ENCODE results near the gene CWC27. TPM values are rescaled to one million over a fixed set of nuclear protein-coding genes. Genes with fewer than 3 reads are reported as not detected.

CWC27 gene, protein sequence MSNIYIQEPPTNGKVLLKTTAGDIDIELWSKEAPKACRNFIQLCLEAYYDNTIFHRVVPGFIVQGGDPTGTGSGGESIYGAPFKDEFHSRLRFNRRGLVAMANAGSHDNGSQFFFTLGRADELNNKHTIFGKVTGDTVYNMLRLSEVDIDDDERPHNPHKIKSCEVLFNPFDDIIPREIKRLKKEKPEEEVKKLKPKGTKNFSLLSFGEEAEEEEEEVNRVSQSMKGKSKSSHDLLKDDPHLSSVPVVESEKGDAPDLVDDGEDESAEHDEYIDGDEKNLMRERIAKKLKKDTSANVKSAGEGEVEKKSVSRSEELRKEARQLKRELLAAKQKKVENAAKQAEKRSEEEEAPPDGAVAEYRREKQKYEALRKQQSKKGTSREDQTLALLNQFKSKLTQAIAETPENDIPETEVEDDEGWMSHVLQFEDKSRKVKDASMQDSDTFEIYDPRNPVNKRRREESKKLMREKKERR
- total RNA-seq (2022) = 32.9 TPM in 2 replicates
- percentile 72 among the genes with signal in this experiment for Bru-seq, nascent RNA
- BruChase-seq, experiment 1, labeled RNA remaining after a 2-hour chase = percentile 62 among the genes with signal in this experiment
- percentile 63 among the genes with signal in this experiment for BruChase-seq, experiment 2, labeled RNA remaining after a 6-hour chase
- long read RNA-seq, transcript CWC27-201 (14 exons, 2,078 nt) = major isoform, 56 of 75 reads
- long read RNA-seq, partial matches to known transcripts = 6 of 75 reads
- long read RNA-seq, other reads (novel, unspliced or antisense) = 12 of 75 reads

DNA sequence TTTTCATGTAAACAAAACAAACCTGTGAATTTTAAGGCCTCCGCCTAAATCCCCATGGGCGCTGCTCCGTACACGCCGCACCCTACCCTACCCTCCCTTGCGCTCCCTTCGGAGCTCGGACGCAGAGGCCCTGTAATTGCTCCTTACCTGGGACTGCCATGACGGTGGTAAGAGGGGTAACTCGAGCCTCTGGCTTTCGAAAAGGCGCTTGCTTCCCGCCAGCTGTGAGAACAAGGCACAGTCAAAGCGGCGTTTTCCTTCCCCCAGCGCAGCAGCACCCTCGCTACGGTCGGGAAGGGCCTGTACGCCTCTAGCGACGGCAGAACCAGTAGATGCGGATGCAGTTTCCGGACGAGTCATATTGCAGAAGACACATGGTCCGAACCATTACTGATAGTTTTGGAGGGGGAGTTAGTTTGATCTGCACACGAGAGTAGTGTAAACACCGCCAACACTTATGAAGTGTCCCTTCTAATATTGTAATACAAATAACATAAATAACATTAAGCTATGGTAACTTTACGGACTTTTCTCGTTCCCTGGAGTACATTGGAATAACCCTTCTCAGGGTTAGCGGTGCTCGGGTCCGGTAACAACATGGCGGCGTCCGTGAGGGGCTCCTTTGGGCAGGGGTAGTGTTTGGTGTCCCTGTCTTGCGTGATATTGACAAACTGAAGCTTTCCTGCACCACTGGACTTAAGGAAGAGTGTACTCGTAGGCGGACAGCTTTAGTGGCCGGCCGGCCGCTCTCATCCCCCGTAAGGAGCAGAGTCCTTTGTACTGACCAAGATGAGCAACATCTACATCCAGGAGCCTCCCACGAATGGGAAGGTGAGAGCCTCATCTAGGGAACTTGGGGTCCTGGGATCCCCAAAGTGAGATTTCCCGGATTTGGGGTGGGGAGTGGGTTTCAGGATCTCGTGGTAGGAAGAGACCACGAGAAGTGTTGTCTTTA is at the start of gene CWC27, which contains the start of gene SREK1IP1:
Gene CWC27, plus strand, starts transcription at position 573 of the 955 bp plus-strand sequence. Its CDS starts 217 bp downstream, at position 790.
Gene SREK1IP1, minus strand, starts transcription at position 334 of the 955 bp plus-strand sequence. Its CDS starts 174 bp downstream, at position 160.
- TSS peak; percentile 65 for BruUV-seq (replicated peaks)
- Mint-ChIP-seq H3K4me1 (ENCODE audit: low read depth, unreplicated experiment) (peaks cover 28% of the 10 kb centered on the region), H3K36me3 (ENCODE audit: insufficient read depth, unreplicated experiment) (peaks cover 6% of the 10 kb centered on the region), H3K27ac (ENCODE audit: unreplicated experiment) (peak within 1 kb of the TSS; percentile 100), H3K27me3 (ENCODE audit: insufficient read depth, unreplicated experiment) (no peaks in the 10 kb centered on the region), H3K4me3 (ENCODE audit: unreplicated experiment) (peak within 1 kb of the TSS; percentile 91), H3K9me3 (ENCODE audit: unreplicated experiment) (no peaks in the 10 kb centered on the region)
- CTCF ChIA-PET = interaction anchor here (0.9 kb wide), 1 partner anchor 20 kb away, joined by 3 read pairs; no protein-coding TSS in a partner anchor
- Histone ChIP-seq H3K36me3 (ENCODE audit: control insufficient read depth, insufficient read depth, low read length) (no peaks in the 10 kb centered on the region; the same call in 1 of the 2 replicates), H3K9me3 (no peaks in the 10 kb centered on the region), H3K27me3 (replicated peaks; ENCODE audit: control insufficient read depth, insufficient read depth, low read length) (no peaks in the 10 kb centered on the region), H3K4me1 (peaks cover 11% of the 10 kb centered on the region), H3K4me3 (ENCODE audit: low read depth, low read length) (peak within 1 kb of the TSS; percentile 82)
- TF ChIP-seq CTCF (IDR thresholded peaks at IDR 0.05; ENCODE audit: insufficient read depth in 1 of 2, low read depth in 1 of 2, low read length in 1 of 2, severe bottlenecking in 1 of 2, unreplicated experiment in 1 of 2) = peak in 1 of 2 experiments; percentile 28
- DNase-seq = peak; percentile 87 to 91
- intact Hi-C loops (cut with micrococcal nuclease; ENCODE audit: unreplicated experiment) = loop anchor here (5.0 kb wide), 2 partner anchors 116 to 131 kb away; no protein-coding TSS in a partner anchor
- POLR2A ChIA-PET = no interaction called here

DNA sequence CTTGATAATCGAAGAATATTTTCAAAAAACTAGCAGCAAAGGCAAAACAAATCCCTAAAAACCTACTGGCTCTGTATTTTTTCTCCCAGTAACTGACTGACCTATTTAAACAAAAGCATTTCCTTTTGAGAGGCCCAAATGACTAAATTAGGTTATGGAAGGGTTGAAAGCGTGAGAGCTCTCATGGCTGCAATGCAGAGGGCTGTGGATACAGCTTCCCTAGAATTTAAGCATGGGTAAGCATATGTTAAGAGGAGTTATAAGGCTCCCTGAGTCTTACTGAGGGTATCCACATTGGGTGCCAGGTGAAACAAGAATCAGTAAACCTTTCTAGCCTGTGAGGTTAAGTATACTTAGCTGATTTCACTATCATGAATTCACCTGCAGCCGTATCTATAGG is 46.1 kb upstream of the CWC27 start:
- no peak overlapping the region for H3K4me3 Mint-ChIP-seq (ENCODE audit: unreplicated experiment)
- CTCF ChIA-PET = no interaction called here
- Histone ChIP-seq H3K4me3 (ENCODE audit: low read depth, low read length) (no peak overlapping the region), H3K4me1 (no peaks in the 10 kb centered on the region), H3K27me3 (replicated peaks; ENCODE audit: control insufficient read depth, insufficient read depth, low read length) (no peaks in the 10 kb centered on the region), H3K36me3 (ENCODE audit: control insufficient read depth, insufficient read depth, low read length) (no peaks in the 10 kb centered on the region; the same call in 1 of the 2 replicates), H3K9me3 (no peaks in the 10 kb centered on the region)
- H3K27me3 Mint-ChIP-seq (ENCODE audit: insufficient read depth, unreplicated experiment) = no peaks in the 10 kb centered on the region
- H3K4me1 Mint-ChIP-seq (ENCODE audit: low read depth, unreplicated experiment) = no peaks in the 10 kb centered on the region
- peaks cover 4% of the 10 kb centered on the region for H3K36me3 Mint-ChIP-seq (ENCODE audit: insufficient read depth, unreplicated experiment)
- POLR2A ChIA-PET = no interaction called here
- no peaks in the 10 kb centered on the region for H3K9me3 Mint-ChIP-seq (ENCODE audit: unreplicated experiment)
- no peak overlapping the region for H3K27ac Mint-ChIP-seq (ENCODE audit: unreplicated experiment)
- intact Hi-C loops (cut with micrococcal nuclease; ENCODE audit: unreplicated experiment) = no loop called here
- no TSS peak for BruUV-seq (replicated peaks)
- DNase-seq = no peak
- no peak for TF ChIP-seq CTCF (IDR thresholded peaks at IDR 0.05; ENCODE audit: insufficient read depth in 1 of 2, low read depth in 1 of 2, low read length in 1 of 2, severe bottlenecking in 1 of 2, unreplicated experiment in 1 of 2)
